Measurements from ENCODE around the gene UNC5C. TPM values are rescaled to one million over a fixed set of nuclear protein-coding genes. Genes with fewer than 3 reads are reported as not detected.

UNC5C gene
- total RNA-seq, 2 experiments from 2014 or later, result not detected

DNA sequence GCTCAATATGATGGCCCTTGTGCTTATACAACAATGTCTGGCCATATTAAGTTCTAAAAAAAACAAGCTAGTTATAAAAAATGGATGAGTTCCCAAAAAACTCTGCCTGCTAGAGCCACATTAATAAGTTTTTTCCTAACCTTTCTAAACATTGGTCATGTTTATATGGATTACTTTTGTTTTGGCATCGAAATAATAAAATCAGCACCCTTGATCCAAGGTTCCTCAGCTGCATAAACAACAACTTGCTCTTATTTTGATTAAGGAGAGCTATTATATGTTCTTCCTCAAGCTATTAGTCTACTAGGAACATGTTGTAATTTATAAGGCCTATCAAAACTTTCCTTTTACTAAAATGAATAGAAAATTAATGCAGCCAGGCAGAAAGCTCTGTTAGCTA, 48.4 kb downstream of the UNC5C start:
- POLR2A ChIA-PET, result no interaction called here
- no peaks in the 10 kb centered on the region for H3K27me3 Mint-ChIP-seq

GRCh38 chr4:95499291-95499696, 49.5 kb downstream of the UNC5C start:
- no peak for DNase-seq
- intact Hi-C loops (cut with DNase I, micrococcal nuclease), result no loop called here
- Histone ChIP-seq H3K36me3 (ENCODE audit: insufficient read depth, low read length) (no peaks in the 10 kb centered on the region), H3K9me3 (ENCODE audit: control insufficient read depth in 1 of 2, insufficient read depth in 1 of 2, low read length in 2 of 2) (no peaks in the 10 kb centered on the region), H3K4me3 (ENCODE audit: low read length) (no peak overlapping the region), H3K4me1 (ENCODE audit: insufficient read depth, low read length) (no peaks in the 10 kb centered on the region), H3K27ac (ENCODE audit: low read depth in 1 of 2, low read length in 2 of 2) (no peak overlapping the region), H3K27me3 (ENCODE audit: control insufficient read depth in 1 of 2, insufficient read depth in 2 of 2, low read length in 2 of 2) (no peaks in the 10 kb centered on the region)
- CTCF ChIA-PET, result no interaction called here
- Mint-ChIP-seq H3K27me3 (no peaks in the 10 kb centered on the region), H3K36me3 (ENCODE audit: low read depth) (no peaks in the 10 kb centered on the region), H3K4me1 (ENCODE audit: low read depth) (no peaks in the 10 kb centered on the region), H3K27ac (no peak overlapping the region), H3K9me3 (no peaks in the 10 kb centered on the region), H3K4me3 (no peak overlapping the region)
- ATAC-seq (ENCODE audit: poor library complexity), result no peak
- POLR2A ChIA-PET, result no interaction called here
- TF ChIP-seq, protein P1, sequence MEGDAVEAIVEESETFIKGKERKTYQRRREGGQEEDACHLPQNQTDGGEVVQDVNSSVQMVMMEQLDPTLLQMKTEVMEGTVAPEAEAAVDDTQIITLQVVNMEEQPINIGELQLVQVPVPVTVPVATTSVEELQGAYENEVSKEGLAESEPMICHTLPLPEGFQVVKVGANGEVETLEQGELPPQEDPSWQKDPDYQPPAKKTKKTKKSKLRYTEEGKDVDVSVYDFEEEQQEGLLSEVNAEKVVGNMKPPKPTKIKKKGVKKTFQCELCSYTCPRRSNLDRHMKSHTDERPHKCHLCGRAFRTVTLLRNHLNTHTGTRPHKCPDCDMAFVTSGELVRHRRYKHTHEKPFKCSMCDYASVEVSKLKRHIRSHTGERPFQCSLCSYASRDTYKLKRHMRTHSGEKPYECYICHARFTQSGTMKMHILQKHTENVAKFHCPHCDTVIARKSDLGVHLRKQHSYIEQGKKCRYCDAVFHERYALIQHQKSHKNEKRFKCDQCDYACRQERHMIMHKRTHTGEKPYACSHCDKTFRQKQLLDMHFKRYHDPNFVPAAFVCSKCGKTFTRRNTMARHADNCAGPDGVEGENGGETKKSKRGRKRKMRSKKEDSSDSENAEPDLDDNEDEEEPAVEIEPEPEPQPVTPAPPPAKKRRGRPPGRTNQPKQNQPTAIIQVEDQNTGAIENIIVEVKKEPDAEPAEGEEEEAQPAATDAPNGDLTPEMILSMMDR (IDR thresholded peaks at IDR 0.05), result no peak

More for the DNA sequence above, 48.4 kb downstream of the UNC5C start:
- DNase-seq (no peak), ATAC-seq (ENCODE audit: poor library complexity) (no peak)
- Mint-ChIP-seq H3K27ac (no peak overlapping the region), H3K36me3 (ENCODE audit: low read depth) (no peaks in the 10 kb centered on the region), H3K4me1 (ENCODE audit: low read depth) (no peaks in the 10 kb centered on the region), H3K9me3 (no peaks in the 10 kb centered on the region), H3K4me3 (no peak overlapping the region)
- Histone ChIP-seq H3K4me1 (ENCODE audit: insufficient read depth, low read length) (no peaks in the 10 kb centered on the region), H3K9me3 (ENCODE audit: control insufficient read depth in 1 of 2, insufficient read depth in 1 of 2, low read length in 2 of 2) (no peaks in the 10 kb centered on the region), H3K27ac (ENCODE audit: low read depth in 1 of 2, low read length in 2 of 2) (no peak overlapping the region), H3K36me3 (ENCODE audit: insufficient read depth, low read length) (no peaks in the 10 kb centered on the region), H3K4me3 (ENCODE audit: low read length) (no peak overlapping the region), H3K27me3 (ENCODE audit: control insufficient read depth in 1 of 2, insufficient read depth in 2 of 2, low read length in 2 of 2) (no peaks in the 10 kb centered on the region)
- intact Hi-C loops (cut with DNase I, micrococcal nuclease), result no loop called here
- TF ChIP-seq, protein P1 (IDR thresholded peaks at IDR 0.05), result no peak
- CTCF ChIA-PET, result no interaction called here

- CTCF ChIA-PET, result no interaction called here
- Mint-ChIP-seq H3K4me1 (ENCODE audit: low read depth) (no peaks in the 10 kb centered on the region), H3K27ac (no peak overlapping the region), H3K36me3 (ENCODE audit: low read depth) (no peaks in the 10 kb centered on the region), H3K4me3 (no peak overlapping the region), H3K27me3 (no peaks in the 10 kb centered on the region), H3K9me3 (no peaks in the 10 kb centered on the region)
- Histone ChIP-seq H3K9me3 (ENCODE audit: control insufficient read depth in 1 of 2, insufficient read depth in 1 of 2, low read length in 2 of 2) (no peaks in the 10 kb centered on the region), H3K27me3 (ENCODE audit: control insufficient read depth in 1 of 2, insufficient read depth in 2 of 2, low read length in 2 of 2) (no peaks in the 10 kb centered on the region), H3K4me3 (ENCODE audit: low read length) (no peak overlapping the region), H3K4me1 (ENCODE audit: insufficient read depth, low read length) (no peaks in the 10 kb centered on the region), H3K27ac (ENCODE audit: low read depth in 1 of 2, low read length in 2 of 2) (no peak overlapping the region), H3K36me3 (ENCODE audit: insufficient read depth, low read length) (no peaks in the 10 kb centered on the region)
- ATAC-seq (ENCODE audit: poor library complexity), result no peak
- intact Hi-C loops (cut with DNase I, micrococcal nuclease), result no loop called here
- DNase-seq, result no peak
- TF ChIP-seq, protein P1 (IDR thresholded peaks at IDR 0.05), result no peak
- POLR2A ChIA-PET, result no interaction called here
These were observed 54.6 kb downstream of the UNC5C start for GRCh38 chr4:95494186-95494585.
